Retinal pigment epithelial cell (primary cell): ENCODE measurements around the gene CRIM1.

Source experiments
- DNase-seq: peaks from one replicate; pipeline ENCODE4 v3.0.0-alpha.2; 2010; ENCODE audit warnings: low read depth
- H3K4me3 ChIP-seq: 2 replicates; pipeline ENCODE4 v1.5.1; 2011; ENCODE audit warnings: mild to moderate bottlenecking, low read length, control low read depth, moderate library complexity
- CTCF ChIP-seq: conservative IDR thresholded peaks from 2 replicates; pipeline ENCODE4 v1.5.1; 2011; ENCODE audit warnings: low read depth, low read length, control low read depth, inconsistent platforms

The CRIM1 gene

GRCh38 chr2:36338124-36338826, 17.3 kb upstream of the CRIM1 start:
- TF ChIP-seq CTCF, result no peak
- no peak for DNase-seq
- H3K4me3 ChIP-seq, result no peak overlapping the region

GRCh38 chr2:36338827-36339145, 16.8 kb upstream of the CRIM1 start:
- no peak for DNase-seq
- no peak for TF ChIP-seq CTCF
- H3K4me3 ChIP-seq, result no peak overlapping the region

- no peak for DNase-seq
- no peak for TF ChIP-seq CTCF
- no peak overlapping the region for H3K4me3 ChIP-seq
Measured at GRCh38 chr2:36339607-36340218, 15.9 kb upstream of the CRIM1 start.

- no peak for TF ChIP-seq CTCF
- H3K4me3 ChIP-seq, result no peak overlapping the region
- no peak for DNase-seq
Measured at GRCh38 chr2:36343606-36344005, 12.0 kb upstream of the CRIM1 start.

- no peak for DNase-seq
- no peak for TF ChIP-seq CTCF
- H3K4me3 ChIP-seq, result no peak overlapping the region
Measured at GRCh38 chr2:36348721-36349120, 6.9 kb upstream of the CRIM1 start.

GRCh38 chr2:36351291-36351690, 4.3 kb upstream of the CRIM1 start:
- no peak overlapping the region for H3K4me3 ChIP-seq
- no peak for DNase-seq
- TF ChIP-seq CTCF, result no peak

GRCh38 chr2:36351736-36352349, 3.7 kb upstream of the CRIM1 start:
- peak; percentile 70 for TF ChIP-seq CTCF
- DNase-seq, result no peak
- no peak overlapping the region for H3K4me3 ChIP-seq
